ENCODE measurements around the gene CTCF.

The CTCF gene

DNA sequence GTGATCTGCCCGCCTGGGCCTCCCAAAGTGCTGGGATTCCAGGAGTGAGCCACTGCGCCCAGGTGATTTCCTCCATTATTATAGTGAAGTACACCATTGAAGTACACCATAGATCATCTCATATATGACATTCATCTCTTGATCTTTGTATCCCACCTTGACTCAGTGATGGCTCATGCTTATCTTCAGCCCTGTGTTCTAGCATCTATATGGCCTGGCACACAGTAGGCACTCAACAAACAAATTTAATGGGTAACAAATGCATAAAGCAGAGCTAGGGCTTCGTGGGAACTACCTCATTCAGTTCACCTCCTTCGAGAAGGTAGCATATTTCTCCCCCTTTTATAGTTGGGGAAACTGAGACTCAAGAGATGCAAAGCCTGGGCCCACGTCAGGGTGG, 103.3 kb downstream of the CTCF start:
- Histone ChIP-seq H3K4me3 (ENCODE audit: control insufficient read depth in 1 of 7, extremely low read depth in 1 of 7, insufficient read depth in 4 of 7, low read depth in 2 of 7, low read length in 6 of 7) (peak overlapping the region in 5 of 7 experiments; percentile 43 to 90 (median 81)), H3K36me3 (ENCODE audit: control insufficient read depth in 4 of 4, insufficient read depth in 4 of 4, low read length in 3 of 4) (peaks cover 0 to 11% (median 7%) of the 10 kb centered on the region in 4 experiments), H3K4me1 (ENCODE audit: control extremely low read depth in 1 of 4, control insufficient read depth in 4 of 4, insufficient read depth in 4 of 4, low read length in 3 of 4) (peaks cover 2 to 47% (median 40%) of the 10 kb centered on the region in 4 experiments), H3K27me3 (replicated peaks in 2 of 5; ENCODE audit: control insufficient read depth in 4 of 5, insufficient read depth in 5 of 5, low read length in 4 of 5) (no peaks in the 10 kb centered on the region), H3K27ac (ENCODE audit: insufficient read depth in 1 of 2, low read depth in 1 of 2, low read length in 2 of 2, poor library complexity in 1 of 2, severe bottlenecking in 2 of 2) (peak overlapping the region in 1 of 2 experiments; percentile 65), H3K9me3 (ENCODE audit: control extremely low read depth in 1 of 5, control insufficient read depth in 4 of 5, insufficient read depth in 2 of 5, low read depth in 1 of 5, low read length in 4 of 5) (no peaks in the 10 kb centered on the region)
- ChIA-PET POLR2A (interaction anchor here (2.0 kb wide), 1 partner anchor 118 kb away, joined by 6 read pairs; no protein-coding TSS in a partner anchor), CTCF (interaction anchor here (1.0 to 10.1 kb wide), 7 partner anchors 21 to 172 kb away, joined by 3 to 111 read pairs (median 9); partner anchors contain the start of genes CARMIL2 and CTCF)
- no peak for DNase-seq
- 82% methylated on average over 4 of the region's 5 CpGs for WGBS (ENCODE audit: insufficient coverage)

DNA sequence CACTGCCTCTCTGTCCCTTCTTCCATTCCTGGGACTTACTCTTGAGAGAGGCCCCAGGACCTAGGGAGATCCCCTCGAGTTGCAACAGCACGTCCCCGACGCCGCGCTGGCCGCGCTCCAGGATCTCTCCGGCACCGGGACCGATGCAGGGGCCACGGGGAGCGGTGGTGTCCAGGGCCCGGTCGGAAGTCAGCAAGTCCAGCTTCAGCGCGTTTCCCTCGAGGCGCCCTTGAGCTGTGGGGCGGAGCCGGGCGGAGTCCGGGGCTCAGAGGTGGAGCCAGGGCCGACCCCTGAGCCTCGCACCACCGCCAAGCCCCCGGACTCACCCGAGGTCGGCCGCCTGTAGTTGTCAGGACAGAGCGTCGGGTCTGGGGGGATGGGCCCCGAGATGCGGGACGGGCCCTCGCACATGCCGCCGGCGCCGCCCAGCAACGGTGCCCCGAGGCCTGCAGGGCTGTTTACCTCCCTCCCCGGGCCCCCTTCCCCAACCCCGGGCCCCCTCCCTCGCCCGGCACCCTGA, 103.8 kb downstream of the CTCF start:
- Histone ChIP-seq H3K4me1 (ENCODE audit: control extremely low read depth in 1 of 4, control insufficient read depth in 4 of 4, insufficient read depth in 4 of 4, low read length in 3 of 4) (peaks cover 2 to 45% (median 38%) of the 10 kb centered on the region in 4 experiments), H3K4me3 (ENCODE audit: control insufficient read depth in 1 of 7, extremely low read depth in 1 of 7, insufficient read depth in 4 of 7, low read depth in 2 of 7, low read length in 6 of 7) (peak overlapping the region; percentile 59 to 90 (median 74))
- peak in 1 of 3 donors; percentile 20 for DNase-seq

DNA sequence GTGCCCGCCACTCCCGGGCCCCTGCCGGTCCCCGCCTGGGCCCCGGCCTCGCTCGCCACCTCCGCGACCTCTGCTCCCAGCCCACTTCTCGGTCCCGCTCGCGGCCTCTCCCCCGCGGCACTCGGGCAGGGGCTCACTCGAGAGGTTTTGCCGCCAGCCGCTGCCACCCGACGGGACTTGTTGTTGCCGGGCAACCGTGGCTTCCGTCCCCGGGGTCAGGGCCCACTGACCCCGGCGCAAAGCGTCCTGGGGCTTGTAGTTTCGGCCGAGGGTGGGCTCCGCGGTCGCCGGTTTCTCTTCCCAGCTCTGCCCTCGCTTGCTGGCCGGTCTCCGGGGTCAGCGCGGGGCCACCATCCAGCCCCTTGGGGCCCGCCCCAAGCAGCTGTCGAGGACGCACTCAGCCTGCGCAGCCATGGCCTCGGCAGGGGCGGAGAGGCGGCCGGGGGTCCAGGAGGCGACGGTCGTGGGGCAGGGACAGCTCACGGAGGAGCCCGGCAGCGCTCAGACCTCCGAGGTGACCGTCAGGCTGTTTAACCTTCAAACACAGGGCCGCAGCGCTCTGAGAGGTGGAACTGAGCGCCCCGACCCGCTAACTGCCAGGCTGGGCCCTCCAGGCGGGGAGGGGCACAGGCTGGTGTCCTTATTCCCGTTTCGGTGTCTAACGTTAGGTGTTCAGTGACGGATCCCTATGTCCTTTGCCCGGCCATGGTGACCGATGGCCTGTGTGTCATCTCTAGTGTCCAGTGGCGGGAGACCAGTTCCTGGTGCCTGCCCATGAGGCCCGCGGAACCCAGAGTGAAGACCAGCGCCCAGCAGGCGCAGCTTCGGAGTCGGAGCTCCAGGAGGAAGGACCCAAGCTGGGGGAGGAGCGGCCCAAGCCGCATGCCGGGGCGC, 104.5 kb downstream of the CTCF start, which contains the start of the genes C16orf86 and ENKD1:
Gene C16orf86 (plus strand): TSS at position 256 of the 894 bp plus-strand sequence. CDS start 157 bp downstream, at position 413.
Gene ENKD1 (minus strand): TSS at position 192 of the 894 bp plus-strand sequence. CDS start 308 bp downstream, outside the sequence.
- CTCF ChIA-PET, result interaction anchor here (0.6 to 10.1 kb wide), 25 partner anchors 8 to 268 kb away, joined by 3 to 111 read pairs (median 4); partner anchors contain the start of genes ATP6V0D1, CARMIL2 and CTCF
- no peaks in the 10 kb centered on the region for H3K27me3 ChIP-seq (replicated peaks in 2 of 5; ENCODE audit: control insufficient read depth in 4 of 5, insufficient read depth in 5 of 5, low read length in 4 of 5)
- peak within 1 kb of the TSS in 1 of 2 experiments; percentile 65 for H3K27ac ChIP-seq (ENCODE audit: insufficient read depth in 1 of 2, low read depth in 1 of 2, low read length in 2 of 2, poor library complexity in 1 of 2, severe bottlenecking in 2 of 2)
- WGBS (ENCODE audit: insufficient coverage), result 1% methylated on average over 68 of the region's 78 CpGs
- POLR2A ChIA-PET, result interaction anchor here (2.0 to 2.8 kb wide), 2 partner anchors 104 to 119 kb away, joined by 6 to 8 read pairs; partner anchors contain the start of gene CTCF
- H3K4me1 ChIP-seq (ENCODE audit: control extremely low read depth in 1 of 4, control insufficient read depth in 4 of 4, insufficient read depth in 4 of 4, low read length in 3 of 4), result peaks cover 2 to 37% (median 32%) of the 10 kb centered on the region in 4 experiments
- no peaks in the 10 kb centered on the region for H3K9me3 ChIP-seq (ENCODE audit: control extremely low read depth in 1 of 5, control insufficient read depth in 4 of 5, insufficient read depth in 2 of 5, low read depth in 1 of 5, low read length in 4 of 5)
- peak within 1 kb of the TSS; percentile 59 to 90 (median 74) for H3K4me3 ChIP-seq (ENCODE audit: control insufficient read depth in 1 of 7, extremely low read depth in 1 of 7, insufficient read depth in 4 of 7, low read depth in 2 of 7, low read length in 6 of 7)
- H3K36me3 ChIP-seq (ENCODE audit: control insufficient read depth in 4 of 4, insufficient read depth in 4 of 4, low read length in 3 of 4), result peaks cover 0 to 11% (median 7%) of the 10 kb centered on the region in 4 experiments
- DNase-seq, result peak; percentile 79 to 90 (median 85)

More for the DNA sequence above, 103.8 kb downstream of the CTCF start:
- H3K9me3 ChIP-seq (ENCODE audit: control extremely low read depth in 1 of 5, control insufficient read depth in 4 of 5, insufficient read depth in 2 of 5, low read depth in 1 of 5, low read length in 4 of 5), result no peaks in the 10 kb centered on the region
- under 1% methylated on average over 34 of the region's 46 CpGs for WGBS (ENCODE audit: insufficient coverage)
- peak overlapping the region in 1 of 2 experiments; percentile 65 for H3K27ac ChIP-seq (ENCODE audit: insufficient read depth in 1 of 2, low read depth in 1 of 2, low read length in 2 of 2, poor library complexity in 1 of 2, severe bottlenecking in 2 of 2)
- POLR2A ChIA-PET, result interaction anchor here (2.0 to 2.8 kb wide), 2 partner anchors 103 to 119 kb away, joined by 6 to 8 read pairs; partner anchors contain the start of gene CTCF
- H3K36me3 ChIP-seq (ENCODE audit: control insufficient read depth in 4 of 4, insufficient read depth in 4 of 4, low read length in 3 of 4), result peaks cover 0 to 11% (median 7%) of the 10 kb centered on the region in 4 experiments
- CTCF ChIA-PET, result interaction anchor here (1.0 to 10.1 kb wide), 8 partner anchors 8 to 172 kb away, joined by 3 to 111 read pairs (median 9); partner anchors contain the start of genes CARMIL2 and CTCF
- H3K27me3 ChIP-seq (replicated peaks in 2 of 5; ENCODE audit: control insufficient read depth in 4 of 5, insufficient read depth in 5 of 5, low read length in 4 of 5), result no peaks in the 10 kb centered on the region

DNA sequence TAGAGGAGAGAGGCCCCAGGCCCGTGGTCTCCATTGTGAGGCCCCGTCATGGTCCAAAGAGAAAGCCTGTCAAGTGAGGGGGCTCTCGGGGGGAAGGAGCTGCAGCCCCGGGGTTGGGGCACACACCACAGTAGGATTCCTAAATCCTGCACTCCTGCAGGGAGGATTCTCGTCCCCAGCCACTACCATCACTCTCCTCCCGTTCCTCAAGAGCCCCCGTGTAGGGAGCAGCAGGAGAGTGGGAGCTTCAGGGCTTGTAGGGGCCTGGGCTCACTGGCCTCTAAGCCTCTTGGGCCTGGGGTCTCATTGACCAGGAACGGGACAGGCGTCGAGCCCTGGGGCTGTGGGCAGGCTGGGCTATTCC, 105.1 kb downstream of the CTCF start:
- CTCF ChIA-PET, result interaction anchor here (0.6 to 10.1 kb wide), 25 partner anchors 9 to 267 kb away, joined by 3 to 111 read pairs (median 3); partner anchors contain the start of genes ATP6V0D1, CARMIL2 and CTCF
- Histone ChIP-seq H3K36me3 (ENCODE audit: control insufficient read depth in 4 of 4, insufficient read depth in 4 of 4, low read length in 3 of 4) (peaks cover 0 to 10% (median 6%) of the 10 kb centered on the region in 4 experiments), H3K4me3 (ENCODE audit: control insufficient read depth in 1 of 7, extremely low read depth in 1 of 7, insufficient read depth in 4 of 7, low read depth in 2 of 7, low read length in 6 of 7) (peak overlapping the region in 6 of 7 experiments; percentile 69 to 90 (median 78)), H3K27me3 (replicated peaks in 2 of 5; ENCODE audit: control insufficient read depth in 4 of 5, insufficient read depth in 5 of 5, low read length in 4 of 5) (no peaks in the 10 kb centered on the region), H3K9me3 (ENCODE audit: control extremely low read depth in 1 of 5, control insufficient read depth in 4 of 5, insufficient read depth in 2 of 5, low read depth in 1 of 5, low read length in 4 of 5) (no peaks in the 10 kb centered on the region), H3K27ac (ENCODE audit: insufficient read depth in 1 of 2, low read depth in 1 of 2, low read length in 2 of 2, poor library complexity in 1 of 2, severe bottlenecking in 2 of 2) (no peak overlapping the region), H3K4me1 (ENCODE audit: control extremely low read depth in 1 of 4, control insufficient read depth in 4 of 4, insufficient read depth in 4 of 4, low read length in 3 of 4) (peaks cover 2 to 36% (median 32%) of the 10 kb centered on the region in 4 experiments)
- 33% methylated on average over 10 of the region's 10 CpGs for WGBS (ENCODE audit: insufficient coverage)
- POLR2A ChIA-PET, result interaction anchor here (2.8 kb wide), 1 partner anchor 105 kb away, joined by 8 read pairs; the partner anchor contains the start of gene CTCF
- no peak for DNase-seq

DNA sequence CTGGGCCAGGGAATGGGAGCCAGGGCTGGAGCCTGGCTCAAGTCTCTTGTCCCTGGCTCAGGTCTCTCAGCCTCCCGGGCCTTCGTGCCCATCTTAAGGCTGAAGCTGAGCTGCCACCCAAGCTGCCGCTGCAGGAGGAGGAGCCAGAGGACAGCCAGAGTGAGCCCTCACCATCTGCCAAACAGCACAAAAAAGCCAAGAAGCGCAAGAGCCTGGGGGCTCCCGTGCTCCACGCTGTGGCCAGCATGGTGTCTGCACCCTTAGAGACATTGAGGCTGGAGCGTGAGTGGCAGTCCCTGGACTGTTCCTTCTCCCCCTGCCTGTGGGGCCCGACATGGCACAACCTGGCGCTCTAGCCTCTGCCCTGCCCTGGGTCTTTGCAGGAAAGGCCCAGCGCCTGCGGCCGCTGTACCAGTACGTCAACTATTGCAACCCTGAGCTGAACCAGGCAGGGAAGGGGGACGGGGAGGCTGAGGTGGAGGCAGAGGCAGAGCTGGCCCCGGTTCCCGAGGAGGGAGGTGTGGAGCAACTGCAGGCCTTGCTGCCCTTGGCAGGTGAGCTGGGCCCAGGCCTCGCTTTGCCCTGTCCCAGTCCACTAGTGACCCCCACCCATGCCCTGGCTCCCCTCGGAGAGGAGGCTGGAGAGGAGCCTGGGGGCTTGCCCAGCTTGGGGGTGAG, 105.6 kb downstream of the CTCF start:
- CTCF ChIA-PET, result interaction anchor here (0.6 to 10.1 kb wide), 29 partner anchors 9 to 267 kb away, joined by 3 to 111 read pairs (median 3); partner anchors contain the start of genes ATP6V0D1, CARMIL2 and CTCF
- H3K27me3 ChIP-seq (replicated peaks in 2 of 5; ENCODE audit: control insufficient read depth in 4 of 5, insufficient read depth in 5 of 5, low read length in 4 of 5), result no peaks in the 10 kb centered on the region
- peaks cover 0 to 5% (median 2%) of the 10 kb centered on the region in 4 experiments for H3K36me3 ChIP-seq (ENCODE audit: control insufficient read depth in 4 of 4, insufficient read depth in 4 of 4, low read length in 3 of 4)
- peaks cover 2 to 40% (median 33%) of the 10 kb centered on the region in 4 experiments for H3K4me1 ChIP-seq (ENCODE audit: control extremely low read depth in 1 of 4, control insufficient read depth in 4 of 4, insufficient read depth in 4 of 4, low read length in 3 of 4)
- WGBS (ENCODE audit: insufficient coverage), result 13% methylated on average over 15 of the region's 18 CpGs
- H3K27ac ChIP-seq (ENCODE audit: insufficient read depth in 1 of 2, low read depth in 1 of 2, low read length in 2 of 2, poor library complexity in 1 of 2, severe bottlenecking in 2 of 2), result peak overlapping the region in 1 of 2 experiments; percentile 45
- H3K4me3 ChIP-seq (ENCODE audit: control insufficient read depth in 1 of 7, extremely low read depth in 1 of 7, insufficient read depth in 4 of 7, low read depth in 2 of 7, low read length in 6 of 7), result peak overlapping the region in 5 of 7 experiments; percentile 71 to 90 (median 81)
- H3K9me3 ChIP-seq (ENCODE audit: control extremely low read depth in 1 of 5, control insufficient read depth in 4 of 5, insufficient read depth in 2 of 5, low read depth in 1 of 5, low read length in 4 of 5), result no peaks in the 10 kb centered on the region
- DNase-seq, result peak; percentile 95 to 97 (median 97)
- POLR2A ChIA-PET, result interaction anchor here (2.8 kb wide), 1 partner anchor 105 kb away, joined by 8 read pairs; the partner anchor contains the start of gene CTCF

Data from common myeloid progenitor, CD34-positive (primary cell).